Progenitor cell of endocrine pancreas (in vitro differentiated cells): ENCODE measurements around the gene NEUROG2. TPM values are rescaled to one million over a fixed set of nuclear protein-coding genes. Genes with fewer than 3 reads are reported as not detected.
A peak's percentile ranks its signal among the peaks of the same experiment; 100 is the strongest.

Experiments
- DNase-seq: peaks from one replicate; pipeline ENCODE4 v3.0.0; 2021; ENCODE audit warnings: low spot score; ENCODE audit not compliant: unreplicated experiment
- H3K27ac Mint-ChIP-seq: 2 replicates; pipeline ENCODE4 v1.8.0; 2021; ENCODE audit warnings: mild to moderate bottlenecking, moderate library complexity, mixed read lengths
- H3K27me3 Mint-ChIP-seq: 2 replicates; pipeline ENCODE4 v1.8.0; 2021; ENCODE audit warnings: mixed read lengths
- H3K36me3 Mint-ChIP-seq: 2 replicates; pipeline ENCODE4 v1.8.0; 2022; ENCODE audit warnings: mixed read lengths; ENCODE audit not compliant: insufficient read depth
- H3K4me1 Mint-ChIP-seq: 2 replicates; pipeline ENCODE4 v1.8.0; 2021; ENCODE audit warnings: low read depth, mixed read lengths
- H3K4me3 Mint-ChIP-seq: 2 replicates; pipeline ENCODE4 v1.8.0; 2021; ENCODE audit warnings: low read depth, mild to moderate bottlenecking, moderate library complexity, mixed read lengths
- H3K9me3 Mint-ChIP-seq: 2 replicates; pipeline ENCODE4 v1.8.0; 2021; ENCODE audit warnings: low read depth, mixed read lengths
- CTCF ChIP-seq: fragments of 200-600 bp; sonication (generic); IDR thresholded peaks from one replicate; pipeline ENCODE4 v1.5.0; 2021; ENCODE audit warnings: antibody characterized with exemption, mild to moderate bottlenecking; ENCODE audit not compliant: unreplicated experiment
- total RNA-seq: library from RNA; stranded (reverse); gene quantifications from 2 replicates; pipeline ENCODE4 v1.2.1, GENCODE V29; 2021

Gene NEUROG2
- total RNA-seq, 1 donor from 2014 or later = not detected

DNA sequence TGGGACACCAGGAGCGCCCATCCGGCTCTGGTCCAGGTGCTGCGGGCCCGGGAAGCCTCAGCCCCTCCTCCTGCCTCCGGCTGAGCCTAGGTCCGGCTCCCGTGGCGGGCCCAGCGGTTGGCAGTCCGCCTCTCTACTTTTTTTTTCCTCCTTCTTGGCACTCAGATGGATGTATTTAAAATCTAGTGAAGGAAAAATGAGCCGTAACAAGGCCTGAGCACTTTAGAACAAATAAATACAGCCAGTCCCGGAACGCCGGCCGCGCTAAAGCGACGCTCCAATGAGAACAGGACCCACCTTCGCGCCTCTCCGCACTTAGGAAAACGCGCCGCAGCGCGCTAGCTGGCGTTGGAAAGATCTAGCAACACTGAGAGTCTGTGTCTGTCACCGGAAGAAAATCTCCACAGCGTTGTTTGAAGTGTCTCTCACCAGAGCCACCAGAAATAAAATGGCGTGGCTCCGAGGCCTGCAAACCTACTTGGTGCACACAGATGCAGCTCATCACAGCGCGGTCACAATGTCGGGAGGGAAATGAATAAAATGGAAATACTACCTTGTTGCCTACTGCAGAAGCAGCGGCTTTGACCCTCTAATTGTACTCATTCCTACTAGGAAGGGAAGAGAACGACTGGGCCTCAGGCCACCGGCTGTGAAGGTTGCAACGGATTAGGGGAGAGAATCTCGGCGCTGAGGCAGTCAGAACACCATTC lies 4.7 kb downstream of the NEUROG2 start:
- TF ChIP-seq CTCF = no peak
- H3K36me3 Mint-ChIP-seq = no peaks in the 10 kb centered on the region
- H3K27me3 Mint-ChIP-seq = peaks cover 93% of the 10 kb centered on the region
- peak overlapping the region; percentile 23 for H3K4me3 Mint-ChIP-seq
- no peak overlapping the region for H3K27ac Mint-ChIP-seq
- DNase-seq = no peak
- peaks cover 10% of the 10 kb centered on the region for H3K4me1 Mint-ChIP-seq
- H3K9me3 Mint-ChIP-seq = no peaks in the 10 kb centered on the region

DNA sequence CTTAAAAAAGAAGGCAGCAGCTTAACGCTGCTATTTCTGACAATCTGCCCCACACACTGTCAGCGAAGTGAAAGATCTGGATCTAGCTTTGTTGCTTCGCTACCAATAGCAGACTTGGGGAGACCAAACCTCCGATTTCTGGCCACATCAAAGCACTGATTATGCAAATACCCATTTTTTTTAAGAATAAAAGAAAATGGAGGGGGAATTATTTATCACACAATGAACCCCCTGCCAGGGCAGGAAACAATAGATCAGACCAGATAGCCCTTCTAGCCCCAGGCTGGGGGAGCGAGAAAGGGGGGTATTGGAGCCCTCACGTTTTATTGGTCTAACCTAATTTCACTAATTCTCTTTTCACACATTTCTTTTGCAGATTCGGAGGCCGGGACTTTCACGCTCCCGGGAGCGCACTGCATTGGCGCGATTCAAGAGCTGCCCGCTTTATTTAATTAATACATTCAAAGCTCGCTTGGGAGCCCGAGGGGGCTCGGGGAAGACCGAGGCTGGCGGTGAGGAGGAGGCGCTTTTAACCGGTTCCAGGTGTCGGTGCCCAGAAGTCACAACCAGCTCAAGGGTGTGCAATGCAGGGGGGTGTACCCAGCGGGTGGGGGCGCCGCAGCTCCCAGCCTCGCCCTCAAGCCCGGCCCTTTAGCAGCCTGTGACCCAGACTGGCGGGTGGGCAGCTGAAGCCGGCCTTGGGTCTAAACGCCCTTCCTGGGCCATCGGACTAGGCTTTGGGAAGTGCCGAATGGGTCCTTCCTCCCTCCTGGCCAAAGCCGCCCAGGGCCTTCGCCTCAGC lies 5.5 kb downstream of the NEUROG2 start:
- Mint-ChIP-seq H3K27ac (no peak overlapping the region), H3K36me3 (no peaks in the 10 kb centered on the region), H3K4me3 (no peak overlapping the region), H3K9me3 (no peaks in the 10 kb centered on the region), H3K4me1 (peaks cover 8% of the 10 kb centered on the region), H3K27me3 (peaks cover 93% of the 10 kb centered on the region)
- no peak for DNase-seq
- no peak for TF ChIP-seq CTCF

GRCh38 chr4:112509243-112510141 lies 6.5 kb downstream of the NEUROG2 start:
- Mint-ChIP-seq H3K27me3 (peaks cover 91% of the 10 kb centered on the region), H3K27ac (peak overlapping the region; percentile 67), H3K9me3 (no peaks in the 10 kb centered on the region), H3K36me3 (no peaks in the 10 kb centered on the region), H3K4me3 (no peak overlapping the region), H3K4me1 (peaks cover 5% of the 10 kb centered on the region)
- no peak for DNase-seq
- TF ChIP-seq CTCF = no peak

DNA sequence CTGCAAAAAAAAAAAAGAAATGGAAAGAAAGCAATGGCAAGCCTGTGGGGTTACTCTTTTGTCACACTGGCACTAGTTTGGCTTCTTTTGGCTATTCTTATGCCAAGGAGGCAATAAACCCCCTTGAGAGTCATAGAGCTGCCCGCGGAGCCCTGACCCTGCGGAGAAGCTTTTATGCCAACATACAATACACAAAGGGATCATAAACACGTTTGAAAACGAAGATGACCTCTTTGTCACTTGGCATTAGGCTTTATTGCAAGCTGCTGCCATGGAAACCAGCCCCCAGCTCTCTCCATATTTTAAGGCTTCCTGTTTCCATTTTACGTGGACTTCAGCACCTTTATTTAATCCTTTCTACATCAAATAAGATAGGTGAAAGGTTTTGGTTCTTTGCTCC lies 7.6 kb downstream of the NEUROG2 start:
- Mint-ChIP-seq H3K9me3 (no peaks in the 10 kb centered on the region), H3K27me3 (peaks cover 88% of the 10 kb centered on the region), H3K27ac (no peak overlapping the region), H3K4me1 (peaks cover 2% of the 10 kb centered on the region), H3K4me3 (no peak overlapping the region), H3K36me3 (no peaks in the 10 kb centered on the region)
- TF ChIP-seq CTCF = no peak
- DNase-seq = no peak

DNA sequence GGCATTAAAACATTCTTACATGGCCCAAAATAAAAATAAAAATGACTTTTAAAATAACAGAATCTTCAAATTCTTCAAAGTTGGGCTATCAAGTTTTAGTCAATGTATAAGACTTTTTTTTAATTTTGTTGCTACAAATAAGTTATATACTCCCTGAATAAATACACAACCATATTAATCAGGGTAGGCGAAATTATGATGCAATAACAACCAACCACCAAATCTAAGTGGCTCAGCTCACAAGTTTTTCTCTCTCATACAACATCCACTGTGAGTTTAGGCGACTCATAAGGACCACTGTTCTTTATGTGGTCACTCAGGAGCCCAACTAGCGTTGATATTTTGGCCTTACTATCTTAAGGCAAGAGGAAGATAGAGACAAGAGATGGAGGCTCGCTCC lies 11.2 kb downstream of the NEUROG2 start:
- Mint-ChIP-seq H3K9me3 (no peaks in the 10 kb centered on the region), H3K36me3 (no peaks in the 10 kb centered on the region), H3K4me3 (no peak overlapping the region), H3K27ac (no peak overlapping the region), H3K27me3 (peaks cover 65% of the 10 kb centered on the region), H3K4me1 (peaks cover 2% of the 10 kb centered on the region)
- TF ChIP-seq CTCF = no peak
- DNase-seq = no peak
